Dendritic cell treated with granulocyte-macrophage colony-stimulating factor and Interleukin-4, amounts not matched to agents 40 ng/mL and 50 ng/mL, for 4 days (primary cell): Measurements from ENCODE around the gene UBAP1L.
"Not testable (repeated sequence)": the region's sequence is repeated elsewhere in the genome, so short reads cannot be mapped to it uniquely, and the experiment has no call there.

Experiments used
- H3K27ac Mint-ChIP-seq: one replicate; pipeline ENCODE4 v1.8.0; 2022; ENCODE audit warnings: mild to moderate bottlenecking, mixed read lengths
- H3K27me3 Mint-ChIP-seq: one replicate; pipeline ENCODE4 v1.8.0; 2022; ENCODE audit warnings: mild to moderate bottlenecking, mixed read lengths
- H3K36me3 Mint-ChIP-seq: one replicate; pipeline ENCODE4 v1.8.0; 2022; ENCODE audit warnings: low read depth, mixed read lengths
- H3K4me1 Mint-ChIP-seq: one replicate; pipeline ENCODE4 v1.8.0; 2022; ENCODE audit warnings: low read depth, mixed read lengths
- H3K4me3 Mint-ChIP-seq: one replicate; pipeline ENCODE4 v1.8.0; 2022; ENCODE audit warnings: mild to moderate bottlenecking, moderate library complexity, mixed read lengths
- H3K9me3 Mint-ChIP-seq: one replicate; pipeline ENCODE4 v1.8.0; 2022; ENCODE audit warnings: mixed read lengths
- intact Hi-C: fragments of 100-400 bp; cut with micrococcal nuclease; formaldehyde crosslinking; loops from one replicate; pipeline ENCODE4 v1.15.0; 2022

The UBAP1L gene

DNA sequence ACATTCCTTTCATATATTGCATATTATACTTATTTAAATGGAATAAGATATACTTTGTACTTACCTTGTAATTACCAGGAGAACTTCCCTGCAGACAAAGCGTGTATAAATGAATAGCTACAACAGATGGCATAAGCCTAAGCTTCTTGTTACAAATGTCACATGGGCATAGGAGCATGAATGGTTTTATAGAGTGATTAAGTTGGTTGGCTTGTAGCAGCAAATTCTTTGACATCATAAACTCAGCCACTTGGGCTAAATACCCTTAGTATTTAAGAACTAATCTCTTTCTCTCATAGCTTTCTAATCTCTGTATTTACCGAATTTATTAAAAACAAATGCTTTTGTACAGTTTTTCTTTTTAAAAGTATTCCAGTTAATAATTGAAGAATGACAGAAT is at the start of gene UBAP1L:
Gene UBAP1L, minus strand, starts transcription at position 115 of the 400 bp plus-strand sequence. CDS start 8,985 bp downstream, outside the sequence.
- H3K4me1 Mint-ChIP-seq, result no peaks in the 10 kb centered on the region
- H3K9me3 Mint-ChIP-seq, result no peaks in the 10 kb centered on the region
- intact Hi-C loops, result no loop called here

DNA sequence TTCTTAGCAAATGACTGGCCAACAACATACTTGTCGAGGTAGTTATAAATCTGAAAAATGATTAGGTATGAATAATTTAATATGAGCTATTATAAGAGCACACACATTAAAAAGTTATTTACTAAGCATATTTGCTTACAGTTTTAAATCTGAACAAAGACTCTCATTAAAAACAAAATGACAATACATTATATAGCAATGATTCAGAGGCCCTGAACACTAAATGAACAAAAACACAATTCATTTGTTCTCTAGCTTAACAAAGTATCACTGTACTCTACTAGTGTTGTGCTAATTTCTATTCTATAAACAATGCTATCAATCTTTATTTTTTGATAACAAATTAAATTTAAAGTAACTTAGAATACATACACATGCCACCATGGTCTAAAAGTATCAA is 49.1 kb upstream of the UBAP1L start:
- H3K9me3 Mint-ChIP-seq, result no peaks in the 10 kb centered on the region
- H3K4me1 Mint-ChIP-seq, result no peaks in the 10 kb centered on the region
- H3K4me3 Mint-ChIP-seq, result no peak overlapping the region
- peaks cover 58% of the 10 kb centered on the region for H3K36me3 Mint-ChIP-seq
- H3K27ac Mint-ChIP-seq, result no peak overlapping the region
- intact Hi-C loops, result no loop called here
- H3K27me3 Mint-ChIP-seq, result no peaks in the 10 kb centered on the region

More for the DNA sequence above, at the start of gene UBAP1L:
- Mint-ChIP-seq H3K4me3 (no peak within 1 kb of the TSS), H3K27ac (no peak within 1 kb of the TSS), H3K36me3 (peaks cover 82% of the 10 kb centered on the region), H3K27me3 (no peaks in the 10 kb centered on the region)

DNA sequence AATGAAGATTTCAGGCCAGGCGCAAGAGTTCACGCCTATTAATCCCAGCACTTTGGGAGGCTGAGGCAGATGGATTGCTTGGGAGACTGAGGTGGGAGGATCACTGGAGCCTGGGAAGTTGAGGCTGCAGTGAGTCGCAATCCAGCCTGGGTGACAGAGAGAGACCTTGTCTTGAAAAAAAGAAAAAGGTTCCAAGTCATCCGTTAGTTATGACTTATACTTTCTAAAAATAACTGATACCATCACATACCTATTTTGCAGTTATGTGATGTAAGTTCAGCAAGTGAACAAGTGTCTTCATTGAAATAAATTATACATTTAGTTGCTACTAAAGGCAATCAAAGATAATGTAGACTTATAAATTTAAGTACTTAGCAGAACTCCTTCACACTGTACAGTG is 48.0 kb upstream of the UBAP1L start:
- Mint-ChIP-seq H3K4me1 (no peaks in the 10 kb centered on the region), H3K36me3 (peaks cover 53% of the 10 kb centered on the region), H3K27ac (no peak overlapping the region), H3K27me3 (no peaks in the 10 kb centered on the region), H3K9me3 (no peaks in the 10 kb centered on the region), H3K4me3 (no peak overlapping the region)
- intact Hi-C loops, result no loop called here

DNA sequence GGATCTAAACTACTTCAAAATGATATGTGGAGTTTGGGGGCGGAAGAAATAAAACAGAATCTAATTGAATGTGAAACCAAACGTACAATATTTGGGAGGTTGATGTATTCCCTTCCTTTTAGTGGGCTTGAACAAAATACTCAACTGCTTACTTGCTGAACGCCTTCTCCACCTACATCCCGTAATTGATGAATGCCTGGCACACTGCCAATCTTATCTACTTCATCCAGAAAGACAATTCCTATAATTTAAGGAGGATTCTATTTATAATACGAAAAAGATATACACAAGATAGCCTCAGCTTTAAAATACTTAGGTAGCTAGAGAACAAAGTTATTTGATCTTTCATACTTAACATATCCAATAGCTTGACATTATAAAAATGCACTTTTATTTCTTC is 41.7 kb upstream of the UBAP1L start:
- intact Hi-C loops, result no loop called here
- no peak overlapping the region for H3K27ac Mint-ChIP-seq
- peaks cover 73% of the 10 kb centered on the region for H3K36me3 Mint-ChIP-seq
- no peaks in the 10 kb centered on the region for H3K9me3 Mint-ChIP-seq
- H3K4me1 Mint-ChIP-seq, result no peaks in the 10 kb centered on the region
- no peak overlapping the region for H3K4me3 Mint-ChIP-seq
- no peaks in the 10 kb centered on the region for H3K27me3 Mint-ChIP-seq

DNA sequence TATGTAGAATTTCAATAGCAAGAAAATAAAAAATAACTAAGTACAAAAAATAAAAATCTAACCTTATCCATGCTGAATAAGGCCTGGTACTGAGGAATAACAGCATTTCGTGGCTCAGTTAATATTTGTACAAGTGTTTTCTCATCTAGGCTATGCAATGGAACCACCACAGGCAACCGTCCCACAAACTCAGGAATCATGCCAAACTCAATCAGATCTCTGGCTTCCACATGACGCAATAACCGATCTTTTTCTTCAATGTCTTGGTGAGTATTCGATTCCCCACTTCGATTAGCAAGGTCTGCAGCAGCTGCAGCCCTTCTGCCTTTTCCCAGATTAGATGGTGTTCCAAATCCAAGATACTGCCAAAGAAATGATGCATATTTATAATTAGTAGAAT is 39.7 kb upstream of the UBAP1L start:
- no peaks in the 10 kb centered on the region for H3K4me1 Mint-ChIP-seq
- no peak overlapping the region for H3K4me3 Mint-ChIP-seq
- no peak overlapping the region for H3K27ac Mint-ChIP-seq
- intact Hi-C loops, result no loop called here
- no peaks in the 10 kb centered on the region for H3K27me3 Mint-ChIP-seq
- H3K9me3 Mint-ChIP-seq, result no peaks in the 10 kb centered on the region
- H3K36me3 Mint-ChIP-seq, result peaks cover 78% of the 10 kb centered on the region

DNA sequence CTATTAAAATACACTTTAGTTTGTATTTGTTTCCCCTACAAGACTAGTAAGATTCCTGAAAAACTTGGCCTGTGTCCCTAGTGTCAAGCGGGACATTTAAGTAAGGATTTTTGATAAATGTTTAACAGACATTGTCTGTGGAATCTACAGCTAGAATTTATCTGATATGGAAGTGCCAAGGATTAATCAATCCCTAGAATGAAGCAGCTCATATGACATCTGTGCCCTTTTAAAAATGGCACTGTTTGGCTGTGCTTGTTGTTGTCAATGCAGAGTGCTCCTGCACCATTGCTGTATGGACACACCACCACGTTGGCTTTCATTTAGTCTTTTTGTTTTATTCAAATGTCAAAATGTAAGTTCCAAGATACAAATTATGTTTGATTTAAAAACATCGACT is 32.9 kb upstream of the UBAP1L start:
- H3K4me3 Mint-ChIP-seq, result no peak overlapping the region
- no peaks in the 10 kb centered on the region for H3K9me3 Mint-ChIP-seq
- no peaks in the 10 kb centered on the region for H3K27me3 Mint-ChIP-seq
- H3K4me1 Mint-ChIP-seq, result no peaks in the 10 kb centered on the region
- H3K27ac Mint-ChIP-seq, result no peak overlapping the region
- intact Hi-C loops, result no loop called here
- peaks cover 64% of the 10 kb centered on the region for H3K36me3 Mint-ChIP-seq

DNA sequence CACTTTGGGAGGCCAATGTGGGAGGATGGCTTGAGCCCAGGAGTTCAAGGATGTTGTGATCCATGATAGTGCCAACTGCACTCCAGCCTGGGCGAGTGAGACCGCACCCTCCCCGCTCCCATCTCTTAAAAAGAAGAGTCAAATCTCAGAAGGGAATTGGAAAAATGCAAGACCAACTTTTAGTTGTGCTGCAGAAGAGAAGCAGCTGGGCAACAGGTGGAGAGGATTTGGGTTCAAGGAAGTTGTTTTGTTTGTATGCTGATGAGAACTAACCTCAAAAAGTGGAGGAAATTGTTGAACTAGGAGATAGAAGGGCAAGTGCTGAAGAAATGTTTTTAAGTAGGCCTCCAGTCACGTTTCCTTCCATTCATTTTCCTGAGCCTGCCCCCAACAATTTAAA is 31.4 kb upstream of the UBAP1L start:
- Mint-ChIP-seq H3K4me1 (no peaks in the 10 kb centered on the region), H3K9me3 (no peaks in the 10 kb centered on the region), H3K36me3 (peaks cover 49% of the 10 kb centered on the region), H3K27ac (no peak overlapping the region), H3K4me3 (no peak overlapping the region), H3K27me3 (no peaks in the 10 kb centered on the region)
- intact Hi-C loops, result no loop called here

DNA sequence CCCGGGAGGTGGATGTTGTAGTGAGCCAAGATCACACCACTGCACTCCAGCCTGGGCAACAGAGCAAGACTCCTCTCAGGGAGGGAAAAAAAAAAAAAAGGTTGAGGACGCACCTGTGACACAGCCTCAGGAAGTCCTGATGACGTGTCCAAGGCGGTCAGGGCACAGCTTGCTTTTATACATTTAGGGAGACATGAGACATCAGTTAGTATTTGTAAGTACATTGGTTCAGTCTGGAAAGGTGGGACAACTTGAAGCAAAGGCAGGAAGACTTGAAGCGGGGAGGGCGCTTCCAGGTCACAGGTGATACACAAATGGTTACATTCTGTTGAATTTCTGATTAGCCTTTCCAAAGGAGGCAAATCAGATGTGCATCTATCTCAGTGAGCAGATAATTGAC is 23.6 kb upstream of the UBAP1L start:
- H3K27ac Mint-ChIP-seq, H3K9me3 Mint-ChIP-seq, H3K4me1 Mint-ChIP-seq, intact Hi-C loops, H3K27me3 Mint-ChIP-seq, H3K36me3 Mint-ChIP-seq, H3K4me3 Mint-ChIP-seq: not testable (repeated sequence)

DNA sequence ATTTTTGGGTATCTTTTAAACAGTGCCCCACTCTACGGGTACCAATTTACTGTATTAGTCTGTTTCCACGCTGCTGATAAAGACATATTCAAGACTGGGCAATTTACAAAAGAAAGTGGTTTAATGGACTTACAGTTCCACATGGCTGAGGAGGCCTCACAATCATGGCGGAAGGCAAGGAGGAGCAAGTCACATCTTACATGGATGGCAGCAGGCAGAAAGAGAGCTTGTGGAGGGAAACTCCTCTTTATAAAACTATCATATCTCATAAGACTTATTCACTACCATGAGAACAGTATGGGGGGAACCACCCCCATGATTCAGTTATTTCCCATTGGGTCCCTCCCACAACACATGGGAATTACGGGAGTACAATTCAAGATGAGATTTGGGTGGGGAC is 22.9 kb upstream of the UBAP1L start:
- H3K36me3 Mint-ChIP-seq, H3K4me3 Mint-ChIP-seq, H3K4me1 Mint-ChIP-seq, H3K27me3 Mint-ChIP-seq, H3K27ac Mint-ChIP-seq, H3K9me3 Mint-ChIP-seq, intact Hi-C loops: not testable (repeated sequence)

DNA sequence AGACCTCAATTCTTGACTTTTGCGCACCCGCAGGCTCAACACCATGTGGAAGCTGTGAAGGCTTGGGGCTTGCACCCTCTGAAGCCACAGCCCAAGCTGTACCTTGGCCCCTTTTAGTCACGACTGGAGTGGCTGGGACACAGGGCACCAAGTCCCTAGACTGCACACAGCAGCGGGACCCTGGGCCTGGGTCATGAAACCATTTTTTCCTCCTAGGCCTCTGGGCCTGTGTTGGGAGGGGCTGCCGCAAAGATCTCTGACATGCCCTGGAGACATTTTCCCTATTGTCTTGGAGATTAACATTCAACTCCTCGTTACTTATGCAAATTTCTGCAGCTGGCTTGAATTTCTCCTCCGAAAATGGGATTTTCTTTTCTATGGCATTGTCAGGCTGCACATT is 22.1 kb upstream of the UBAP1L start:
- H3K4me3 Mint-ChIP-seq, intact Hi-C loops, H3K27ac Mint-ChIP-seq, H3K27me3 Mint-ChIP-seq, H3K4me1 Mint-ChIP-seq, H3K9me3 Mint-ChIP-seq, H3K36me3 Mint-ChIP-seq: not testable (repeated sequence)

DNA sequence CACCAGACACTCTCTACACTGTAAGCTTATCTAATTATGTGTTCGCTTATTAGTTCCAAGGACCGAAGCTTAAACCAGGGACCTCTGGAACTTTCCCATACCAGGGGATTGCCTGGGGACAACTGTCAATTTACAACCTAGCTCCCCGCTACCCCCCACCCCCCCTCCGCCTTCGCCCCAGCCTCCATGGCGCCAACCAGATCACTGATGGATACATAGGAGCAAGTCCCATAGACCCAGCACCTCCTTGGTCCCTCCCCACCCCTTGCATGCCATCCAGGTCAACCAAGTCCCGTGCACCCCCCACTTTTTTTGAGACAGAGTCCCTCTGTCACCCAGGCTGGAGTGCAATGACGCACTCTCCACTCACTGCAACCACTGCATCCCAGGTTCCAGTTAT is 19.5 kb upstream of the UBAP1L start:
- H3K27me3 Mint-ChIP-seq, result peaks cover 1% of the 10 kb centered on the region
- H3K36me3 Mint-ChIP-seq, result peaks cover 17% of the 10 kb centered on the region
- no peak overlapping the region for H3K27ac Mint-ChIP-seq
- peaks cover 16% of the 10 kb centered on the region for H3K4me1 Mint-ChIP-seq
- H3K9me3 Mint-ChIP-seq, result no peaks in the 10 kb centered on the region
- intact Hi-C loops, result no loop called here
- H3K4me3 Mint-ChIP-seq, result peak overlapping the region; percentile 90

DNA sequence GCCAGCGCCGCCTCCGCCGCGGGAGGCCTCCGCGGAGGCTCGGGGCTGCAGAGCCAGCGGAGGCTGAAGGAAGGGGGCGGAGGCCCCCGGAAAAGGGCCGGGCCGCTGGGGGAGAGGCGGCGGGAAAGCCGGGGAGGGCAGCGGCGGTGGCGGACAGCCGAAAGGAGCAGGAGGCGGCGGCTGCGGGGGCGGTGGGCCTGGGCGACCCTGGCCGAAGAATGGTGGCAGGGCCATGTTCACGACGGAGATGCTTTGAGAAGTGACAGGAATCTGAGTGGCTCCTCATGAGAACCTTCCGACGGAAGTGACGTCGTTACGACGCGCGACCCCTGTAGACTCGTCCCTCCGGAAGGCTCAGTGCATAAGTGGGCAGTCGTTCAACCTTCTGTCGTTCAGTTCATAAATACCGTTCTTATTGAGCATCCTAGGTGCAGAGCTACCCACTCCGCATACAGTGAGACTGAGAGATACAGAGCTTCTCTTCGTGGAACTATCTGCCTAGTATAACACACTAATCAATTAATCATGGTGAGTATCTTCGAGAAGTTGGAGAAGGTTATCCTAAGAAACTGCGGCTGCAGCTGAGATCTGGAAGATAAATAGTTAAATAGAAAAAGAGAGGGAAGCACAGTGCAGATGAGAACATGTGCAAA is 18.7 kb upstream of the UBAP1L start, which contains the start of gene PDCD7:
Gene PDCD7, minus strand, starts transcription at position 261 of the 653 bp plus-strand sequence. Its CDS starts 27 bp downstream, at position 234.
- H3K36me3 Mint-ChIP-seq, result peaks cover 25% of the 10 kb centered on the region
- H3K4me3 Mint-ChIP-seq, result peak within 1 kb of the TSS; percentile 90
- peaks cover 16% of the 10 kb centered on the region for H3K4me1 Mint-ChIP-seq
- no peaks in the 10 kb centered on the region for H3K9me3 Mint-ChIP-seq
- H3K27ac Mint-ChIP-seq, result peak within 1 kb of the TSS; percentile 90
- peaks cover 1% of the 10 kb centered on the region for H3K27me3 Mint-ChIP-seq
- intact Hi-C loops, result loop anchor here (2.0 kb wide), 1 partner anchor 51 kb away; the partner anchor contains the start of gene CLPX

DNA sequence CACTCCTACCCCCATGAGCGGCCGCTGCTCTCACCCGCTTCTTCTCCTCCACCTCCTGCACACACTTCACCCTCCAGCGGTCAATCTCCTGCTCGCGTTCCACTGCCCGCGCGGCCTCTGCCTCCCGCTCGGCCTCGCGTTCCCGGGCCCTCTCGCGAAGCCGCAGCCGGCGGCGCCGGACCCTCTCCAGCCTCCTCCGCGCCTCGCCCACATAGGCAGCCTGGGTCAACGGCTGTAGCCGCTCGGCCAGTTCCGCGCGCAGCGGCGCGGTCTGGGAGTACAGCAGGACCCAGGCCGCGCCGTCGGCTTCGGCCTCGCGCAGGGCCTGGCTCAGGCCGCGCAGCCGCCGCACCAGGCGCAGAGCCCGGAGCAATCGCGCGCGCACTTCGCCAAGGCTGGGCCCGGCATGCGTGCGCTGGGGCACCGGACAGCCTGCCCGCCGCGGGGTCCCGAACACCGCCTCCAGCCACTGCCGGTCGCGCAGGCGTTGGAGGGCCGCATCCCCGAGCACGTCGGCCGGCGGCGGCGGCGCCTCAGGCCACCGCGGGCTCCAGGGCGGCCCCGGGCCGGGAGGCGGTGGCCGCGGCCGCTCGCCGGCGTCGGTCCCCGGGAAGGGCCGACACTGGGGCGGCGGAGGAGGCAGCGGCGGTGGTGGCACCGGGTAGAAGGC is 18.0 kb upstream of the UBAP1L start:
- peaks cover 16% of the 10 kb centered on the region for H3K4me1 Mint-ChIP-seq
- intact Hi-C loops, result loop anchor here (2.0 kb wide), 1 partner anchor 52 kb away; the partner anchor contains the start of gene CLPX
- H3K27ac Mint-ChIP-seq, result peak overlapping the region; percentile 90
- H3K27me3 Mint-ChIP-seq, result peaks cover 1% of the 10 kb centered on the region
- H3K36me3 Mint-ChIP-seq, result peaks cover 32% of the 10 kb centered on the region
- H3K4me3 Mint-ChIP-seq, result peak overlapping the region; percentile 90
- H3K9me3 Mint-ChIP-seq, result no peaks in the 10 kb centered on the region

DNA sequence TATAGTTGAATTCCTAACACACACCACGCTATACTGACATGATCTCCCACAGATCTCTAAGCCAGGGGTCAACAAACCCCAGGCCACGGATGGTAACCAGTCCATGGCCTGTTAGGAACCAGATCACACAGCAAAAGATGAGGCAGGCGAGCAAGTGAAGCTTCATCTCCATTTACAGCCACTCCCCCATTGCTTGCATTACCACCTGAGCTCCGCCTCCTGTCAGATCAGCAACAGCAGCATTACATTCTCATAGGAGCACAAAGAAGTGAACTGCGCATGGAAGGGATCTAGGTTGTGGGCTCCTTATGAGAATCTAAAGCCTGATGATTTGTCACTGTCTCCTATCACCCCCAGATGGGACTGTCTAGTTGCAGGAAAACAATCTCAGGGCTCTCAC is 15.9 kb upstream of the UBAP1L start:
- intact Hi-C loops, result no loop called here
- Mint-ChIP-seq H3K9me3 (no peaks in the 10 kb centered on the region), H3K27ac (no peak overlapping the region), H3K4me1 (peaks cover 16% of the 10 kb centered on the region), H3K36me3 (peaks cover 50% of the 10 kb centered on the region), H3K27me3 (no peaks in the 10 kb centered on the region), H3K4me3 (no peak overlapping the region)

DNA sequence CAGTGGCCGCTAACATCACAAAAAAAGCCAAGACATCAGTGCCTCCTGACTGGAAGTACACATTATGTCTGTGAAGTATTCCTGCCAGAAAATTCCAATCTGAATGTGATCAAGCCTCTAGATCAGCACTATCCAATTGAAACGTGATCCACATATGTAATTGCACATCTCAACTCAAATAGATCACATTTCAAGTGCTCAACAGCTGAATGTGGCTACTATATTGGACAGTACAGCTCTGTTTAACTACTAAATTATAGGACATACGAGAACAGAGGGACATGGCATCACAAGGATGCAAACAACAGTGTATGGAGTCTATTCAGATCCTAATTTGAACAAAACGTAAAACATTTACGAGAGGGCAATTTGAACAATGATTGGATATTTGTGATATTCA is 542 bp upstream of the UBAP1L start:
- intact Hi-C loops, result no loop called here
- no peaks in the 10 kb centered on the region for H3K27me3 Mint-ChIP-seq
- no peak overlapping the region for H3K4me3 Mint-ChIP-seq
- no peaks in the 10 kb centered on the region for H3K9me3 Mint-ChIP-seq
- peaks cover 86% of the 10 kb centered on the region for H3K36me3 Mint-ChIP-seq
- H3K4me1 Mint-ChIP-seq, result no peaks in the 10 kb centered on the region
- H3K27ac Mint-ChIP-seq, result no peak overlapping the region
